Stimulated activated CD4-positive, alpha-beta T cell treated with anti-CD3 and anti-CD28 coated beads, TNF-alpha, amount 100 ng/mL, for 1 hour (primary cell): ENCODE data around the gene RPF1.
"Not testable (repeated sequence)": the region's sequence is repeated elsewhere in the genome, so short reads cannot be mapped to it uniquely, and the experiment has no call there.

Experiments
- DNase-seq, 3 donors: peaks; one replicate each; pipeline ENCODE4 v3.0.0-alpha.2; 2020; ENCODE audit warnings: low read depth in 3 of 3, low spot score in 1 of 3

The RPF1 gene

GRCh38 chr1:84492726-84493125, 13.7 kb downstream of the RPF1 start:
- no peak for DNase-seq

- no peak for DNase-seq
These were observed 14.7 kb downstream of the RPF1 start for GRCh38 chr1:84493747-84494146.

GRCh38 chr1:84496498-84496897, 17.4 kb downstream of the RPF1 start:
- DNase-seq: no peak

GRCh38 chr1:84497631-84498275, 18.7 kb downstream of the RPF1 start:
- DNase-seq: no peak

GRCh38 chr1:84502927-84503326, 23.9 kb downstream of the RPF1 start:
- DNase-seq: no peak

GRCh38 chr1:84504580-84505492, 25.8 kb downstream of the RPF1 start:
- DNase-seq: no peak

GRCh38 chr1:84505493-84506001, 26.5 kb downstream of the RPF1 start:
- no peak for DNase-seq

GRCh38 chr1:84506002-84506728, 27.1 kb downstream of the RPF1 start, which contains the start of the genes GNG5 and SPATA1:
Gene GNG5, minus strand, starts transcription at chr1:84506581. Its CDS starts 490 bp downstream, at chr1:84506091.
Gene SPATA1, plus strand, starts transcription at chr1:84506386. Its CDS starts 9,974 bp downstream, at chr1:84516360.
- peak; percentile 94 to 96 (median 96) for DNase-seq

GRCh38 chr1:84506729-84507453, 27.8 kb downstream of the RPF1 start:
- DNase-seq: no peak

GRCh38 chr1:84507887-84508286, 28.8 kb downstream of the RPF1 start:
- DNase-seq: not testable (repeated sequence)

GRCh38 chr1:84508510-84508909, 29.4 kb downstream of the RPF1 start:
- no peak for DNase-seq

- DNase-seq: no peak
These were observed 30.0 kb downstream of the RPF1 start for GRCh38 chr1:84509029-84509428.

GRCh38 chr1:84510165-84510564, 31.1 kb downstream of the RPF1 start:
- DNase-seq: no peak

GRCh38 chr1:84510668-84511067, 31.6 kb downstream of the RPF1 start:
- DNase-seq: no peak

- no peak for DNase-seq
These were observed 45.5 kb downstream of the RPF1 start for GRCh38 chr1:84524590-84524989.

GRCh38 chr1:84525779-84526178, 46.7 kb downstream of the RPF1 start:
- no peak for DNase-seq

- DNase-seq: no peak
These were observed 59.5 kb downstream of the RPF1 start for GRCh38 chr1:84538599-84538998.

GRCh38 chr1:84539972-84540371, 60.9 kb downstream of the RPF1 start:
- DNase-seq: no peak

GRCh38 chr1:84540759-84541158, 61.7 kb downstream of the RPF1 start:
- no peak for DNase-seq

GRCh38 chr1:84541679-84542078, 62.6 kb downstream of the RPF1 start:
- no peak for DNase-seq
